Measurements from ENCODE around the gene ZNF536.
"Not testable (repeated sequence)": the region's sequence is repeated elsewhere in the genome, so short reads cannot be mapped to it uniquely, and the experiment has no call there.

The ZNF536 gene

GRCh38 chr19:30488191-30488590, 116.0 kb downstream of the ZNF536 start:
- DNase-seq: no peak
- Histone ChIP-seq H3K4me1 (no peaks in the 10 kb centered on the region), H3K27me3 (no peaks in the 10 kb centered on the region), H3K36me3 (no peaks in the 10 kb centered on the region), H3K9me3 (no peaks in the 10 kb centered on the region), H3K4me3 (ENCODE audit: low read depth, low read length) (no peak overlapping the region)
- no peak for TF ChIP-seq CTCF (IDR thresholded peaks at IDR 0.05; ENCODE audit: low read depth, low read length)

GRCh38 chr19:30490760-30491159, 118.6 kb downstream of the ZNF536 start:
- Histone ChIP-seq H3K9me3 (no peaks in the 10 kb centered on the region), H3K36me3 (no peaks in the 10 kb centered on the region; the same call in 1 of the 2 replicates), H3K4me3 (ENCODE audit: low read depth, low read length) (no peak overlapping the region), H3K4me1 (no peaks in the 10 kb centered on the region), H3K27me3 (no peaks in the 10 kb centered on the region)
- no peak for DNase-seq
- TF ChIP-seq CTCF (IDR thresholded peaks at IDR 0.05; ENCODE audit: low read depth, low read length): no peak

GRCh38 chr19:30492586-30493270, 120.5 kb downstream of the ZNF536 start:
- no peaks in the 10 kb centered on the region for H3K4me1 ChIP-seq
- DNase-seq: no peak
- no peak overlapping the region for H3K4me3 ChIP-seq (ENCODE audit: low read depth, low read length)
- no peaks in the 10 kb centered on the region for H3K9me3 ChIP-seq
- no peaks in the 10 kb centered on the region; the same call in 1 of the 2 replicates for H3K36me3 ChIP-seq
- no peak for TF ChIP-seq CTCF (IDR thresholded peaks at IDR 0.05; ENCODE audit: low read depth, low read length)
- no peaks in the 10 kb centered on the region for H3K27me3 ChIP-seq

- Histone ChIP-seq H3K9me3 (no peaks in the 10 kb centered on the region), H3K27me3 (no peaks in the 10 kb centered on the region), H3K4me3 (ENCODE audit: low read depth, low read length) (no peak overlapping the region), H3K36me3 (no peaks in the 10 kb centered on the region; the same call in 1 of the 2 replicates), H3K4me1 (no peaks in the 10 kb centered on the region)
- no peak for TF ChIP-seq CTCF (IDR thresholded peaks at IDR 0.05; ENCODE audit: low read depth, low read length)
- no peak for DNase-seq
Observed at GRCh38 chr19:30497034-30497433, 124.8 kb downstream of the ZNF536 start.

GRCh38 chr19:30498085-30498484, 125.9 kb downstream of the ZNF536 start:
- not testable (repeated sequence) for H3K4me3 ChIP-seq (ENCODE audit: low read depth, low read length); H3K9me3 ChIP-seq; DNase-seq; H3K4me1 ChIP-seq; H3K27me3 ChIP-seq; H3K36me3 ChIP-seq

- TF ChIP-seq CTCF (IDR thresholded peaks at IDR 0.05; ENCODE audit: low read depth, low read length): no peak
- no peak overlapping the region for H3K4me3 ChIP-seq (ENCODE audit: low read depth, low read length)
- H3K4me1 ChIP-seq: peaks cover 3% of the 10 kb centered on the region; the same call in 1 of the 2 replicates
- DNase-seq: no peak
- no peaks in the 10 kb centered on the region for H3K9me3 ChIP-seq
- no peaks in the 10 kb centered on the region; the same call in 1 of the 2 replicates for H3K36me3 ChIP-seq
- no peaks in the 10 kb centered on the region for H3K27me3 ChIP-seq
Observed at GRCh38 chr19:30498707-30499106, 126.5 kb downstream of the ZNF536 start.
